Lung (tissue), 12 donors: ENCODE results near the gene ADAMTSL2. TPM values are rescaled to one million over a fixed set of nuclear protein-coding genes. Genes with fewer than 3 reads are reported as not detected.

ENCODE experiments used
- ATAC-seq: fragments of 200-7000 bp; cut with Tn5 transposase; one replicate; pipeline ENCODE4 v1.9.1; 2020; ENCODE audit warnings: moderate number of reproducible peaks; ENCODE audit not compliant: insufficient read depth, low FRiP score
- DNase-seq, 3 donors: peaks; one replicate each; pipeline ENCODE4 v3.0.0-alpha.2; 2013 to 2017
- H3K27ac ChIP-seq, 2 donors: one replicate each; pipeline ENCODE4 v1.5.1; 2013; ENCODE audit warnings: mild to moderate bottlenecking in 2 of 2, moderate library complexity in 2 of 2, control low read depth in 1 of 2, inconsistent platforms in 1 of 2, low read depth in 1 of 2, low read length in 1 of 2
- H3K27me3 ChIP-seq, 3 donors: one replicate each; pipeline ENCODE4 v1.5.1; 2013; ENCODE audit warnings: low read length in 2 of 3; ENCODE audit not compliant: control insufficient read depth in 3 of 3, insufficient read depth in 3 of 3
- H3K36me3 ChIP-seq, 4 donors: one replicate each; pipeline ENCODE4 v1.5.1; 2013; ENCODE audit warnings: low read length in 4 of 4, mild to moderate bottlenecking in 1 of 4, moderate library complexity in 1 of 4; ENCODE audit not compliant: control insufficient read depth in 4 of 4, insufficient read depth in 4 of 4
- H3K4me1 ChIP-seq, 5 donors: one replicate each; pipeline ENCODE4 v1.5.1; 2013; ENCODE audit warnings: low read length in 5 of 5, mild to moderate bottlenecking in 2 of 5, moderate library complexity in 1 of 5; ENCODE audit not compliant: control insufficient read depth in 5 of 5, insufficient read depth in 5 of 5
- H3K4me3 ChIP-seq: one replicate; pipeline ENCODE4 v1.5.1; 2013; ENCODE audit warnings: mild to moderate bottlenecking, control low read depth, moderate library complexity
- H3K9ac ChIP-seq, 2 donors: one replicate each; pipeline ENCODE4 v1.5.1; 2013; ENCODE audit warnings: low read length in 2 of 2, control low read depth in 1 of 2; ENCODE audit not compliant: insufficient read depth in 1 of 2
- H3K9me3 ChIP-seq, 4 donors: one replicate each; pipeline ENCODE4 v1.5.1; 2013; ENCODE audit warnings: low read length in 3 of 4, mild to moderate bottlenecking in 1 of 4, moderate library complexity in 1 of 4; ENCODE audit not compliant: control insufficient read depth in 4 of 4, insufficient read depth in 3 of 4
- WGBS, 2 donors: extraction: QIAGEN DNeasy Blood & Tissue Kit; methylation state at CpG; one replicate each; pipeline ENCODE4 v1.1.7; 2013; 5-methylcytosine and 5-hydroxymethylcytosine counted together
- polyA plus RNA-seq, 2 donors: library from polyadenylated mRNA; stranded (reverse); fragments of 200-250 nt; gene quantifications; one replicate each; pipeline ENCODE4 v1.2.1, GENCODE V29; 2013
- total RNA-seq, 2 donors: library from RNA; depleted of rRNA in 1 of 2; stranded (reverse); fragments of >200 nt in 1 of 2; gene quantifications; one replicate each; pipeline ENCODE4 v1.2.1, GENCODE V29; 2014 to 2021
- TF ChIP-seq, protein P1 (sequence below): IDR thresholded peaks from 2 replicates; pipeline ENCODE4 v1.5.1; 2012; ENCODE audit warnings: mild to moderate bottlenecking; ENCODE audit errors: control extremely low read depth, extremely low read depth
- donor health status: control.
- donor health status: control.
- donor health status: Bipolar disorder and iron deficiency.
- donor health status: healthy.
- donor health status: DM: yes; HTN: yes; CAD: no.

The ADAMTSL2 gene
- total and polyA plus RNA-seq, 4 donors: 6.4 to 20.6 (median 10.1) TPM

DNA sequence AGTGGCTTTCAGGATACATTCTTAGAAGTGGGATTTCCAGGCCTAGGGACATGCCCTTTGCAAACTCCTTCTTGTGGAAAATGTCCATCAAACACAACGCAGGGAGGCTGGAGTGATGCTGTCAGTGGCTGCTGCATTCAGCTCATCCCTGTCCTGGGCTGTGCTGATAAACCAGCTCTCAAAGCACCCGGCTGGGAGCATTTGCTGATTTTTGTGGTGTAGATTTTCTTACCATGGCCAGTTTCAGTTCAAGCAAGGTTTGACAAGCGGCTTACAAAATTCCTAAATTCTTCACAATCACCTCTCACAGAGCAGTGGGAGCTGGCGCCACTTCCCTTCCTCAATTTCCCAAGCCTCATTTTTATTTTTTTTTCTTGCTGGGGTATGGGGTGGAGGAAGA is 46.5 kb downstream of the ADAMTSL2 start:
- ATAC-seq (no peak), DNase-seq (no peak)
- peaks cover 0 to 2% (median 0%) of the 10 kb centered on the region in 4 donors for H3K9me3 ChIP-seq
- no peaks in the 10 kb centered on the region for H3K36me3 ChIP-seq
- WGBS, 2 donors: 73 to 78% methylated on average over 4 of the region's 4 CpGs
- H3K4me3 ChIP-seq: no peak overlapping the region
- TF ChIP-seq, protein P1, sequence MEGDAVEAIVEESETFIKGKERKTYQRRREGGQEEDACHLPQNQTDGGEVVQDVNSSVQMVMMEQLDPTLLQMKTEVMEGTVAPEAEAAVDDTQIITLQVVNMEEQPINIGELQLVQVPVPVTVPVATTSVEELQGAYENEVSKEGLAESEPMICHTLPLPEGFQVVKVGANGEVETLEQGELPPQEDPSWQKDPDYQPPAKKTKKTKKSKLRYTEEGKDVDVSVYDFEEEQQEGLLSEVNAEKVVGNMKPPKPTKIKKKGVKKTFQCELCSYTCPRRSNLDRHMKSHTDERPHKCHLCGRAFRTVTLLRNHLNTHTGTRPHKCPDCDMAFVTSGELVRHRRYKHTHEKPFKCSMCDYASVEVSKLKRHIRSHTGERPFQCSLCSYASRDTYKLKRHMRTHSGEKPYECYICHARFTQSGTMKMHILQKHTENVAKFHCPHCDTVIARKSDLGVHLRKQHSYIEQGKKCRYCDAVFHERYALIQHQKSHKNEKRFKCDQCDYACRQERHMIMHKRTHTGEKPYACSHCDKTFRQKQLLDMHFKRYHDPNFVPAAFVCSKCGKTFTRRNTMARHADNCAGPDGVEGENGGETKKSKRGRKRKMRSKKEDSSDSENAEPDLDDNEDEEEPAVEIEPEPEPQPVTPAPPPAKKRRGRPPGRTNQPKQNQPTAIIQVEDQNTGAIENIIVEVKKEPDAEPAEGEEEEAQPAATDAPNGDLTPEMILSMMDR: no peak
- peaks cover 0 to 13% (median 0%) of the 10 kb centered on the region in 3 donors for H3K27me3 ChIP-seq
- H3K27ac ChIP-seq: no peak overlapping the region
- H3K4me1 ChIP-seq: peaks cover 0 to 77% (median 21%) of the 10 kb centered on the region in 5 donors
- no peak overlapping the region for H3K9ac ChIP-seq

DNA sequence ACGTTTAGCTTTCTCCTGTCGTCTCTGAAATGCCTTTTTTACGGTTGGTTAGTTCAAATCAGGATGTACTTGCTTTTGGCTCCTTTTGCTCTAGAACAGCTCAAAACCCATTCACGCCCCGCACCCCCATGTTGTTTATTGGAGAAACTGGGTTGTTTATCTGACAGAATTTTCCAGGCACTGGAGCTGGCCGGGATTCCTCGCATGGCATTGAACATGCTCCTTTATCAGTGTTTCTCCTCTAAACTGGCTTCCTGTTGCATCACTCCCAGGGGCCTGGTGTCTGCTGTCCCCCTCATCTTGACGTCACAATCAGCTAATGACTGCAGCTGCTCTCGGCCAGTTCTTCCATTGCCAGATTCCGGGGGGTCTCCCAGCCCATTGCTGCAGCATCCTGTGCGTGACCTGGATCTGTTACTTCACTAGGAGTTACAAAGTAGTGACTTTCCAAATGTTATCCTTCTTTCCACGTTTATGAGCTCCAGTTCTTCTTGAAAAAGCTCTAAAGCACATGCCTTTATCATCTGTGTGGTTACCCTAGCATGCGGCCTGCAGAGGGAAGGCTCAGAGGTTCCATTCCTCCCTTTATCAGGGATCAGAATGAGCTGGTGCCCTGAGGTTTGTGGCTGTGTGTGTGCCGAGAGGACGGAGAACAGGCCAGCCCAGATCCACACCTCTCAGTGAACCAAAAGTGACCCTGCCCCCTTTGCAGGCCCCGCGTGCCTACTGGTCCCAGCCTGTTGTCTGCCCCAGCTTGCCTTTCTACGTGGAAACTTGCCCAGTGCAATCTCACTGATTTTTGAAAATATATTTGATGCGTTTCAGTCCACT is 47.2 kb downstream of the ADAMTSL2 start:
- ATAC-seq (no peak), DNase-seq (peak; percentile 94 to 98 (median 98))
- Histone ChIP-seq H3K9me3 (peaks cover 0 to 2% (median 0%) of the 10 kb centered on the region in 4 donors), H3K4me3 (no peak overlapping the region), H3K9ac (peak overlapping the region in 1 of 2 donors; percentile 74), H3K36me3 (no peaks in the 10 kb centered on the region), H3K27me3 (peaks cover 0 to 13% (median 0%) of the 10 kb centered on the region in 3 donors), H3K4me1 (peaks cover 0 to 78% (median 21%) of the 10 kb centered on the region in 5 donors), H3K27ac (peak overlapping the region in 1 of 2 donors; percentile 13)
- TF ChIP-seq, protein P1: no peak
- WGBS, 2 donors: 65 to 70% methylated on average over 19 of the region's 19 CpGs

GRCh38 chr9:133582501-133583045 is 48.1 kb downstream of the ADAMTSL2 start:
- Histone ChIP-seq H3K4me3 (no peak overlapping the region), H3K4me1 (peaks cover 0 to 72% (median 21%) of the 10 kb centered on the region in 5 donors), H3K9me3 (peaks cover 0 to 2% (median 0%) of the 10 kb centered on the region in 4 donors), H3K36me3 (no peaks in the 10 kb centered on the region), H3K9ac (peak overlapping the region in 1 of 2 donors; percentile 74), H3K27ac (peak overlapping the region in 1 of 2 donors; percentile 21), H3K27me3 (peaks cover 0 to 10% (median 0%) of the 10 kb centered on the region in 3 donors)
- TF ChIP-seq, protein P1: no peak
- ATAC-seq (no peak), DNase-seq (no peak)
- 93 to 97% methylated on average over 14 of the region's 14 CpGs for WGBS, 2 donors
